Mesenchymal stem cell (in vitro differentiated cells and primary cell): ENCODE results near the gene ARHGEF2.
"Not testable (repeated sequence)": the region's sequence is repeated elsewhere in the genome, so short reads cannot be mapped to it uniquely, and the experiment has no call there.

Source experiments
- DNase-seq: peaks from one replicate; pipeline ENCODE4 v3.0.0-alpha.2; 2013
- H2AFZ ChIP-seq: one replicate; pipeline ENCODE4 v1.6.1; 2013; ENCODE audit warnings: low read depth, mild to moderate bottlenecking, control low read depth, inconsistent platforms, low read length, moderate library complexity
- H2AK5ac ChIP-seq: 2 replicates; pipeline ENCODE4 v1.6.1; 2013; ENCODE audit warnings: low read length, moderate library complexity, mild to moderate bottlenecking, inconsistent platforms; ENCODE audit not compliant: severe bottlenecking
- H2BK120ac ChIP-seq: one replicate; pipeline ENCODE4 v1.6.1; 2013; ENCODE audit warnings: low read depth, mild to moderate bottlenecking, inconsistent platforms, low read length, moderate library complexity
- H2BK12ac ChIP-seq, 2 experiments: one replicate each; pipeline ENCODE4 v1.6.1; 2013; ENCODE audit warnings: inconsistent platforms in 2 of 2, low read length in 2 of 2, mild to moderate bottlenecking in 2 of 2, moderate library complexity in 2 of 2, control low read depth in 1 of 2
- H2BK15ac ChIP-seq: one replicate; pipeline ENCODE4 v1.6.1; 2013; ENCODE audit warnings: mild to moderate bottlenecking, low read depth, inconsistent platforms; ENCODE audit not compliant: poor library complexity, severe bottlenecking
- H2BK5ac ChIP-seq: 2 replicates; pipeline ENCODE4 v1.6.1; 2013; ENCODE audit warnings: low read depth, mild to moderate bottlenecking, low read length, control low read depth, inconsistent platforms; ENCODE audit not compliant: poor library complexity, severe bottlenecking
- H3K14ac ChIP-seq, 2 experiments: one replicate each; pipeline ENCODE4 v1.6.1; 2013; ENCODE audit warnings: inconsistent platforms in 2 of 2, low read length in 2 of 2, control low read depth in 1 of 2, mild to moderate bottlenecking in 1 of 2, moderate library complexity in 1 of 2
- H3K18ac ChIP-seq, 2 experiments: one replicate each; pipeline ENCODE4 v1.6.1; 2013; ENCODE audit warnings: inconsistent platforms in 2 of 2, low read length in 2 of 2, control low read depth in 1 of 2, low read depth in 1 of 2, mild to moderate bottlenecking in 1 of 2
- H3K23ac ChIP-seq, 2 experiments: one replicate each; pipeline ENCODE4 v1.6.1; 2013; ENCODE audit warnings: inconsistent platforms in 2 of 2, low read length in 2 of 2, mild to moderate bottlenecking in 2 of 2, moderate library complexity in 2 of 2, control low read depth in 1 of 2
- H3K27ac ChIP-seq: 2 replicates; pipeline ENCODE4 v1.5.1; 2013; ENCODE audit warnings: mild to moderate bottlenecking, moderate library complexity, low read length, control low read depth, inconsistent platforms; ENCODE audit not compliant: poor library complexity, severe bottlenecking
- H3K27me3 ChIP-seq, 2 experiments: 2 replicates each; pipeline versions ENCODE4 v1.6.1 to v1.7.0; 2013; ENCODE audit warnings: low read length in 2 of 2, mild to moderate bottlenecking in 2 of 2, moderate library complexity in 2 of 2, control low read depth in 1 of 2, inconsistent platforms in 1 of 2; ENCODE audit not compliant: control insufficient read depth in 1 of 2, insufficient read depth in 1 of 2
- H3K36me3 ChIP-seq, 2 experiments: 2 replicates each; pipeline versions ENCODE4 v1.6.1 to v1.7.0; 2013; ENCODE audit warnings: low read length in 2 of 2, control low read depth in 1 of 2, inconsistent platforms in 1 of 2, low read depth in 1 of 2, mild to moderate bottlenecking in 1 of 2; ENCODE audit not compliant: insufficient read depth in 2 of 2, control insufficient read depth in 1 of 2
- H3K4ac ChIP-seq, 2 experiments: one replicate each; pipeline ENCODE4 v1.6.1; 2013; ENCODE audit warnings: inconsistent platforms in 2 of 2, low read length in 2 of 2, mild to moderate bottlenecking in 2 of 2, moderate library complexity in 2 of 2, control low read depth in 1 of 2, low read depth in 1 of 2
- H3K4me1 ChIP-seq: 2 replicates; pipeline ENCODE4 v1.6.1; 2013; ENCODE audit warnings: low read depth, low read length, control low read depth; ENCODE audit not compliant: control insufficient read depth, insufficient read depth
- H3K4me2 ChIP-seq: 2 replicates; pipeline ENCODE4 v1.6.1; 2013; ENCODE audit warnings: low read length, mild to moderate bottlenecking, inconsistent platforms; ENCODE audit not compliant: poor library complexity, severe bottlenecking
- H3K4me3 ChIP-seq, 2 experiments: 2 replicates each; pipeline versions ENCODE4 v1.5.1 to v1.7.0; 2013; ENCODE audit warnings: low read length in 2 of 2, mild to moderate bottlenecking in 2 of 2, control low read depth in 1 of 2, low read depth in 1 of 2; ENCODE audit not compliant: insufficient read depth in 1 of 2
- H3K79me1 ChIP-seq: replicated peaks from 2 replicates; pipeline ENCODE4 v1.6.1; 2013; ENCODE audit warnings: mild to moderate bottlenecking, control low read depth, low read length, inconsistent platforms; ENCODE audit not compliant: poor library complexity, severe bottlenecking
- H3K9ac ChIP-seq: 2 replicates; pipeline ENCODE4 v1.7.0; 2013; ENCODE audit warnings: mild to moderate bottlenecking, low read length, moderate library complexity
- H3K9me3 ChIP-seq: 2 replicates; pipeline ENCODE4 v1.7.0; 2013; ENCODE audit warnings: mild to moderate bottlenecking, low read length; ENCODE audit not compliant: control insufficient read depth
- H4K8ac ChIP-seq: one replicate; pipeline ENCODE4 v1.6.1; 2013; ENCODE audit warnings: inconsistent platforms, mild to moderate bottlenecking, low read length, moderate library complexity
- H4K91ac ChIP-seq: one replicate; pipeline ENCODE4 v1.6.1; 2013; ENCODE audit warnings: mild to moderate bottlenecking, low read length, inconsistent platforms
- WGBS: methylation state at CpG from one replicate; pipeline ENCODE4 v1.1.7; 2013; ENCODE audit warnings: mixed read lengths; 5-methylcytosine and 5-hydroxymethylcytosine counted together

The ARHGEF2 gene

GRCh38 chr1:155930725-155931124, 47.6 kb downstream of the ARHGEF2 start:
- not testable (repeated sequence) for H2AFZ ChIP-seq, H3K14ac ChIP-seq, DNase-seq, H3K4ac ChIP-seq, H4K91ac ChIP-seq, H3K4me2 ChIP-seq, H3K9me3 ChIP-seq, H2BK15ac ChIP-seq, H3K18ac ChIP-seq, H3K27me3 ChIP-seq, H4K8ac ChIP-seq, H2BK5ac ChIP-seq, H3K23ac ChIP-seq, H2BK120ac ChIP-seq, H3K79me1 ChIP-seq, H3K27ac ChIP-seq, H2BK12ac ChIP-seq, H2AK5ac ChIP-seq
- H3K4me3 ChIP-seq, result peak overlapping the region in 1 of 2 experiments; percentile 92
- H3K9ac ChIP-seq, result peak overlapping the region; percentile 98
- H3K4me1 ChIP-seq, result peaks cover 14% of the 10 kb centered on the region
- WGBS, result 97% methylated on average over 7 of the region's 10 CpGs
- peaks cover 38 to 72% of the 10 kb centered on the region in 2 experiments for H3K36me3 ChIP-seq

GRCh38 chr1:155929057-155929456, 49.3 kb downstream of the ARHGEF2 start:
- H3K14ac ChIP-seq, result no peak overlapping the region
- H4K91ac ChIP-seq, result no peak overlapping the region
- no peak overlapping the region for H2BK15ac ChIP-seq
- H2BK120ac ChIP-seq, result no peak overlapping the region
- no peak overlapping the region for H3K4me2 ChIP-seq
- H3K27me3 ChIP-seq, result no peaks in the 10 kb centered on the region
- no peak overlapping the region for H3K18ac ChIP-seq
- WGBS, result 85% methylated on average over 2 of the region's 5 CpGs
- H3K4me1 ChIP-seq, result peaks cover 10% of the 10 kb centered on the region
- H3K9me3 ChIP-seq, result no peaks in the 10 kb centered on the region
- DNase-seq, result no peak
- no peak overlapping the region for H3K4me3 ChIP-seq
- peaks cover 11% of the 10 kb centered on the region for H3K79me1 ChIP-seq
- H3K27ac ChIP-seq, result no peak overlapping the region
- no peak overlapping the region for H2AK5ac ChIP-seq
- H4K8ac ChIP-seq, result no peak overlapping the region
- H3K9ac ChIP-seq, result peak overlapping the region; percentile 38
- H2BK5ac ChIP-seq, result no peak overlapping the region
- no peak overlapping the region for H3K23ac ChIP-seq
- H3K4ac ChIP-seq, result no peak overlapping the region
- H3K36me3 ChIP-seq, result peaks cover 54 to 86% of the 10 kb centered on the region in 2 experiments
- no peak overlapping the region for H2AFZ ChIP-seq
- no peak overlapping the region for H2BK12ac ChIP-seq

- peaks cover 54 to 94% of the 10 kb centered on the region in 2 experiments for H3K36me3 ChIP-seq
These were observed 52.8 kb downstream of the ARHGEF2 start for GRCh38 chr1:155925506-155925905.

GRCh38 chr1:155920717-155921116, 57.6 kb downstream of the ARHGEF2 start:
- Histone ChIP-seq H3K14ac (no peak overlapping the region), H3K23ac (no peak overlapping the region), H3K4me1 (no peaks in the 10 kb centered on the region), H2BK120ac (no peak overlapping the region), H3K4me3 (no peak overlapping the region), H3K79me1 (peaks cover 19% of the 10 kb centered on the region), H2BK15ac (no peak overlapping the region), H4K91ac (no peak overlapping the region), H2AK5ac (no peak overlapping the region), H3K36me3 (peaks cover 48 to 91% of the 10 kb centered on the region in 2 experiments), H3K9ac (no peak overlapping the region), H3K9me3 (no peaks in the 10 kb centered on the region), H3K4me2 (no peak overlapping the region), H2BK12ac (no peak overlapping the region), H3K27me3 (no peaks in the 10 kb centered on the region), H2BK5ac (no peak overlapping the region), H3K27ac (no peak overlapping the region), H4K8ac (no peak overlapping the region), H2AFZ (no peak overlapping the region), H3K4ac (no peak overlapping the region), H3K18ac (no peak overlapping the region)
- DNase-seq, result no peak
- 94% methylated on average over 3 of the region's 3 CpGs for WGBS

More at GRCh38 chr1:155925506-155925905, 52.8 kb downstream of the ARHGEF2 start:
- no peak overlapping the region for H4K91ac ChIP-seq
- H3K9me3 ChIP-seq, result no peaks in the 10 kb centered on the region
- H2AK5ac ChIP-seq, result no peak overlapping the region
- no peaks in the 10 kb centered on the region for H3K27me3 ChIP-seq
- DNase-seq, result no peak
- no peak overlapping the region for H3K27ac ChIP-seq
- H3K4me3 ChIP-seq, result no peak overlapping the region
- H3K79me1 ChIP-seq, result peaks cover 20% of the 10 kb centered on the region
- no peak overlapping the region for H4K8ac ChIP-seq
- no peak overlapping the region for H2BK120ac ChIP-seq
- no peak overlapping the region for H2AFZ ChIP-seq
- no peak overlapping the region for H2BK12ac ChIP-seq
- no peaks in the 10 kb centered on the region for H3K4me1 ChIP-seq
- no peak overlapping the region for H2BK5ac ChIP-seq
- H3K14ac ChIP-seq, result no peak overlapping the region
- H3K4me2 ChIP-seq, result no peak overlapping the region
- no peak overlapping the region for H3K23ac ChIP-seq
- H2BK15ac ChIP-seq, result no peak overlapping the region
- H3K18ac ChIP-seq, result no peak overlapping the region
- no peak overlapping the region for H3K9ac ChIP-seq
- H3K4ac ChIP-seq, result no peak overlapping the region
- 100% methylated on average over 2 of the region's 2 CpGs for WGBS
